Body of pancreas (tissue), 4 donors: Measurements from ENCODE around the gene SDHD. TPM values are rescaled to one million over a fixed set of nuclear protein-coding genes. Genes with fewer than 3 reads are reported as not detected.

ENCODE experiments used
- ATAC-seq: fragments of 150-250 bp; one replicate; pipeline ENCODE4 v1.9.1; 2016
- DNase-seq, 4 donors: peaks; one replicate each; pipeline ENCODE4 v3.0.0-alpha.2; 2019
- H3K27ac ChIP-seq, 4 donors: fragments of 200-600 bp; sonication (generic); 1 replicate in 3 of 4; 2 replicates in 1 of 4; pipeline versions ENCODE4 v1.5.1 to v1.6.1; 2016 to 2019; ENCODE audit warnings: mild to moderate bottlenecking in 1 of 4, mixed read lengths in 1 of 4, moderate library complexity in 1 of 4
- H3K27me3 ChIP-seq, 2 donors: fragments of 200-600 bp; sonication (generic); one replicate each; pipeline ENCODE4 v1.6.0; 2016; ENCODE audit warnings: mild to moderate bottlenecking in 1 of 2
- H3K36me3 ChIP-seq, 2 donors: fragments of 200-600 bp; sonication (generic); replicated peaks in 1 of 2; 2 replicates each; pipeline ENCODE4 v1.5.1; 2016; ENCODE audit warnings: low read depth in 2 of 2; ENCODE audit not compliant: insufficient read depth in 1 of 2
- H3K4me1 ChIP-seq: fragments of 200-600 bp; sonication (generic); one replicate; pipeline ENCODE4 v1.6.0; 2016
- H3K4me3 ChIP-seq, 2 donors: fragments of 200-600 bp; sonication (generic); 1 replicate in 1 of 2; 2 replicates in 1 of 2; pipeline ENCODE4 v1.5.1; 2016 to 2019
- H3K9me3 ChIP-seq, 3 donors: fragments of 200-600 bp; sonication (generic); 1 replicate in 2 of 3; 2 replicates in 1 of 3; pipeline ENCODE4 v1.5.1; 2016
- POLR2A ChIP-seq, 3 donors: fragments of 450-650 bp; IDR thresholded peaks; one replicate each; pipeline ENCODE4 v1.6.1; 2016; ENCODE audit warnings: antibody characterized with exemption in 3 of 3, mild to moderate bottlenecking in 2 of 3
- WGBS, 2 donors: methylation state at CpG; one replicate each; pipeline ENCODE4 v1.1.5; 2017; 5-methylcytosine and 5-hydroxymethylcytosine counted together
- intact Hi-C: fragments of 100-400 bp; cut with DNase I; formaldehyde crosslinking; loops from one replicate; pipeline ENCODE4 v1.15.1; 2023
- total RNA-seq, 2 donors: library from RNA; depleted of rRNA; stranded (reverse); fragments of >200 nt; gene quantifications; one replicate each; pipeline ENCODE4 v1.1.0, GENCODE V29; 2016
- TF ChIP-seq, protein P1 (sequence below), 7 experiments: fragments of 450-650 bp in 4 of 7; fragments of 200-600 bp in 3 of 7; sonication (generic) in 3 of 7; IDR thresholded peaks; one replicate each; pipeline ENCODE4 v1.5.1; 2016 to 2019; ENCODE audit warnings: antibody characterized with exemption in 7 of 7

Gene SDHD
- total RNA-seq, 2 donors from 2014 or later = 27.4 to 68.5 TPM

DNA sequence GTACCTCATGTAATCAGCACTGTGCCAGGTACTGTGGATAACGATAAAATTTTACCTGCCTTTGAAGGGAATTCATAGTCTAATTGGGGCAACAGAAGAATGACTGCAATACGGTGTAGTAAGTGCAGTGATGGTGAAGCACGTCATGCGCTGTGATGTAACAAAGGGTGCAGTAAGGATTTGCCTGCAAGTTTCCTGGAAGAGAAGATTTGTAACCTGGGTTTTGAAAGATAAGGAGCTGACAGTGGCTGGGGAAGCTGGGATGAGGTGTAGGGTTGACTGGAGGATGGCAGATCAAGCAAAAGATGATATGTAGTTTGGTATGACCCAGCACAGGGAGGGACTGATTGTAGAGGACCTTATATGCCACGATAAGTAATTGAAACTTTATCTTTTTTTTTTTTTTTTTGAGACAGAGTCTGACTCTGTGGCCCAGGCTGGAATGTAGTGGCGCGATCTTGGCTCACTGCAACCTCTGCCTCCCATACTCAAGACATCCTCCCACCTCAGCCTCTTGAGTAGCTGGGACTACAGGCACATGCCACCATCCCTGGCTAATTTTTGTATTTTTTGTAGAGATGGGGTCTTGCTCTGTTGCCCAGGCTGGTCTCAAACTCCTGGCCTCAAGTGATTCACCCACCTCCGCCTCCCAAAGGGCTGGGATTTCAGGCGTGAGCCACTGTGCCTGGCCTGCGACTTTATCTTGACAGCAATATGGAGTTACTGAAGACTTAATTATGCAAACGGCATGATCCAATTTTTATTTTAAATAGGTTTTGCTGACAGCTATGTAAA lies 11.3 kb downstream of the SDHD start:
- intact Hi-C loops = no loop called here
- Histone ChIP-seq H3K9me3 (no peaks in the 10 kb centered on the region), H3K27me3 (no peaks in the 10 kb centered on the region), H3K36me3 (peaks cover 0 to 7% of the 10 kb centered on the region in 2 donors), H3K27ac (no peak overlapping the region), H3K4me3 (no peak overlapping the region), H3K4me1 (no peaks in the 10 kb centered on the region)
- WGBS, 2 donors = 88 to 92% methylated on average over 11 of the region's 11 CpGs
- DNase-seq = no peak
- TF ChIP-seq POLR2A (IDR thresholded peaks at IDR 0.05) = no peak
- TF ChIP-seq, protein P1, sequence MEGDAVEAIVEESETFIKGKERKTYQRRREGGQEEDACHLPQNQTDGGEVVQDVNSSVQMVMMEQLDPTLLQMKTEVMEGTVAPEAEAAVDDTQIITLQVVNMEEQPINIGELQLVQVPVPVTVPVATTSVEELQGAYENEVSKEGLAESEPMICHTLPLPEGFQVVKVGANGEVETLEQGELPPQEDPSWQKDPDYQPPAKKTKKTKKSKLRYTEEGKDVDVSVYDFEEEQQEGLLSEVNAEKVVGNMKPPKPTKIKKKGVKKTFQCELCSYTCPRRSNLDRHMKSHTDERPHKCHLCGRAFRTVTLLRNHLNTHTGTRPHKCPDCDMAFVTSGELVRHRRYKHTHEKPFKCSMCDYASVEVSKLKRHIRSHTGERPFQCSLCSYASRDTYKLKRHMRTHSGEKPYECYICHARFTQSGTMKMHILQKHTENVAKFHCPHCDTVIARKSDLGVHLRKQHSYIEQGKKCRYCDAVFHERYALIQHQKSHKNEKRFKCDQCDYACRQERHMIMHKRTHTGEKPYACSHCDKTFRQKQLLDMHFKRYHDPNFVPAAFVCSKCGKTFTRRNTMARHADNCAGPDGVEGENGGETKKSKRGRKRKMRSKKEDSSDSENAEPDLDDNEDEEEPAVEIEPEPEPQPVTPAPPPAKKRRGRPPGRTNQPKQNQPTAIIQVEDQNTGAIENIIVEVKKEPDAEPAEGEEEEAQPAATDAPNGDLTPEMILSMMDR (IDR thresholded peaks at IDR 0.05) = no peak
- ATAC-seq = no peak

DNA sequence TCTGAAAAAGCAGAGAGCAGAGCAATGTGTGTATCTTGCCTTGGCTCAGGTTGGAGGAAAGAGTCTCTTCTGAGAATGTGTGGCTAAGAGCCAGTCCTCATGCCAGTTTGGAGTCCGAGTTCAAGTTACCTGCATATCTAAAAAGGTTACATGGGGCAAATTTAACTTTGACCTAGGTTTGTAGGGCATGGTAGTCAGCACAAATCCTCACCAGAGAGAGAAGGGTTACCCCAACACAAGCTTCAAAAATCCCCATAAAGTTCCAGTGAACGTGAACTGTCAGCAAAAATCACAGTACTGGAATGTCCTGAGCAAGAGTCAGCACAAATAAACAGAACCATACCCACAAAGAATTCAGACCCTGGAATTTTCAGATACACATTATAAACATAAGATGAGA lies 13.8 kb downstream of the SDHD start:
- Histone ChIP-seq H3K27me3 (no peaks in the 10 kb centered on the region), H3K4me3 (no peak overlapping the region), H3K9me3 (no peaks in the 10 kb centered on the region), H3K4me1 (no peaks in the 10 kb centered on the region), H3K36me3 (peaks cover 0 to 5% of the 10 kb centered on the region in 2 donors), H3K27ac (no peak overlapping the region)
- TF ChIP-seq, protein P1 (IDR thresholded peaks at IDR 0.05) = no peak
- TF ChIP-seq POLR2A (IDR thresholded peaks at IDR 0.05) = no peak
- intact Hi-C loops = no loop called here
- no peak for DNase-seq
- 55 to 58% methylated on average over 2 of the region's 2 CpGs for WGBS, 2 donors
- ATAC-seq = no peak

DNA sequence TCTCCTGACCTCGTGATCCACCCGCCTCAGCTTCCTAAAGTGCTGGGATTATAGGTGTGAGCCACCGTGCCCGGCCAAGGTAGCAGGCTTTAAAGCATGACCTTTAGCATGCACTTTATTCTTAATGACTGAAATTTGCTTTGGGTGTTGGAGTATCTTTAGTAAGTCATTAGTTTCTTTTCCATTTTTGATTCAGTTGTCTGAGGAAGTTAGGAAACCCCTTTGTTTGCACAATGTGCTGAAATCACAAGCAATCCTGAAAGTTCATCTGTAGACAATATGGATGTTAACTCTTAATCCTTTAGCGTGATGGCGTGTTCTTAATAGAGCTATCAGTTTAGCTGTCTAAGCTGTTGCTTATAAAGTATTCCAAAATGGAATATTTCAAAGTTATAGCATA lies 16.8 kb downstream of the SDHD start:
- WGBS, 2 donors = 90 to 96% methylated on average over 6 of the region's 6 CpGs
- no peak overlapping the region for H3K27ac ChIP-seq
- H3K27me3 ChIP-seq = no peaks in the 10 kb centered on the region
- intact Hi-C loops = no loop called here
- H3K4me1 ChIP-seq = no peaks in the 10 kb centered on the region
- H3K36me3 ChIP-seq = no peaks in the 10 kb centered on the region
- no peak for ATAC-seq
- TF ChIP-seq POLR2A (IDR thresholded peaks at IDR 0.05) = no peak
- TF ChIP-seq, protein P1 (IDR thresholded peaks at IDR 0.05) = no peak
- H3K9me3 ChIP-seq = no peaks in the 10 kb centered on the region
- no peak for DNase-seq
- no peak overlapping the region for H3K4me3 ChIP-seq

DNA sequence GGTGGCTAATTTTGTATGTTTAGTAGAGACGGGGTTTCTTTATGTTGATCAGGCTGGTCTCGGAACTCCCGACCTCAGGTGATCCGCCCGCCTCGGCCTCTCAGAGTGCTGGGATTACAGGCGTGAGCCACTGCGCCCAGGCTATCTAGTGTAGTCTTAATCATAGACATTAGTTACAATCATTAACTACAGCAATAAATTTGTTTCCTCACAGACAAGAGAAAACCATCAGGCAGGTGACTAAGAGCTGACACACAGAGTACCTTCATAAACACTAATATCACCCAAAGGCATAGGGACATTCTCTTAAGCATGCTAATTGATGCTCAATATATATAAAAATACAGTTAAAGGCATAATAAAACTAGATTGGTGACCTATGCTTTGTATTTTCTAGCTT lies 19.4 kb downstream of the SDHD start:
- WGBS, 2 donors = 98 to 99% methylated on average over 8 of the region's 8 CpGs
- no peaks in the 10 kb centered on the region for H3K27me3 ChIP-seq
- TF ChIP-seq, protein P1 (IDR thresholded peaks at IDR 0.05) = no peak
- no peak for TF ChIP-seq POLR2A (IDR thresholded peaks at IDR 0.05)
- no peak for DNase-seq
- intact Hi-C loops = no loop called here
- no peak for ATAC-seq
- H3K27ac ChIP-seq = no peak overlapping the region
- no peaks in the 10 kb centered on the region for H3K4me1 ChIP-seq
- H3K4me3 ChIP-seq = no peak overlapping the region
- H3K9me3 ChIP-seq = no peaks in the 10 kb centered on the region
- no peaks in the 10 kb centered on the region for H3K36me3 ChIP-seq
